ENCODE data around the gene SLC25A23.
A peak's percentile ranks its signal among the peaks of the same experiment; 100 is the strongest.

SLC25A23 gene

DNA sequence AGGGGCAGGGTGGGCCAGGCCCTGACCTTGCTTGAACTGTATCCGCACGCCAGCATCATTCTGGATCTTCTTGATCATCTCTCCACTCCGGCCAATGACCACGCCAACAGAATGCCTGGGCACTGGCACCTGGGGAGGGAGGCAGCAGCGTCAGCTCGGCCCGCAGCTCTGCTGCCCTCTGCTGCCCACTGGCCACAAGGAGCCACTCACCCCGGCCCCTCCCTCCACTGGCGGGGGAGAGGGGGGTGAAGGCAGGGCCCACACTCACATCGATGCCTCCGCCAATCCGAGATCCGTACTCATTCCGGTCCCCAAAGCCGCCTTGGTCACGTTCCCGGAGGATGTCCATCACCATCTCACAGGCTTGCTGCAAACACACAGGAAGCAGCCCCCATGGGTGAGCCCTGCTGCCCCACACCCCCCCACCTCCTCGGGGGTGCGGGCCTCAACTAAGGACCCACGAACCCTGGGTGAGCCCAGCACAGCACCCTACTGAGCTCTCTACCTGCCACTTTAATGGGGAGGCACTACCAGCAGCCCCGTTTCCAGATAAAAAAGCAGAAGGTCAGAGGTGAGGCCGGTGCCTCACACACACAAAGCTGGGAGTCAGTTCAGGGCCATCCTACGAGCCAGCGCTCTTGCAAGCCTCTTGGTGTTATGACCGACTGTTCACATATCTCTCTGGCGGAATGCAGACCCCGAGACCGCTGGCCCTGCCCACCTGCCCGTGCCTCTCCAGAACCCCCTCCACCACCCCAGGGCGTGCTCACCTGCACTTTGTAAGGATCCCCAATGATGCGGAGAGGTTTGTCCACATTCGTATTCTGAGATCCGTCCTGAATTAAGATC, 41.7 kb downstream of the SLC25A23 start:
- peaks cover 45% of the 10 kb centered on the region for H3K4me1 Mint-ChIP-seq

DNA sequence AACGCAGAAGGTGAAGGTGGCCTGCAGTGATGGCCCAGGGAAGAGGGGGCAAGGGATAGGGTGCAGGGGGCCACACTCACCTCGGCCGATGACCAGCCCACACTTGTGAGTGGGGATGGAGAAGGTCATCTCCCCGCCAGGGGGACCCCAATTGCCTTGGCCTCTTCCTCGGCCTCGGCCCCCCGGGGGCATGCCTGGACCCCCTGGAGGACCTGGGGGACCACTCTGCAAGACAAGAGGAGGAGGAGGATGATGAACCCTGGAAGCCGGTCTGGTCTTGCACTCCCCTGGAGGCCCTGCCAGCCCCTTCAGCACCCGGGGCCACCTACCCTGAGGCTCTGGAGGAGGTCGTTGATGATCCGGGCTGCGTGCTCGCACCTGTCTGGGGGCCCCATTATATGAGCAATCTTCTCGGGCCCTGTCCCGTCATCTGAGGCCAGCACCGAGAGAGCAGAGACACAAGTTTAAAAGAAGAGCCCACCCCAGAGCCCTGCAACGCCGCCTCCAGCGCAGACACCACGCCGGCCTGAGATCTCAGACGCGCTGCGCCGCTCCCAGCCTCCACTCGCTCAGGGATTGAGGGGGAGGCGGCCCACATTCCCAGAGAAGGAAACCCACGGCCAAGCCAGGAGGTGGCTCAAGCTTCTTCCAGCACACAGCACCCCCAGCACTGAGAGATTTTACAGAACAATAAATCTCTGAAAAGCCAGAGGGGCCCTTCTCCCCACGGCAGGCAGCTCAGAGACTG, 42.8 kb downstream of the SLC25A23 start:
- peaks cover 34% of the 10 kb centered on the region for H3K4me1 Mint-ChIP-seq
- H3K4me3 Mint-ChIP-seq = no peak overlapping the region
- peaks cover 57% of the 10 kb centered on the region for H3K36me3 Mint-ChIP-seq (ENCODE audit: low read depth)
- H3K9me3 Mint-ChIP-seq = no peaks in the 10 kb centered on the region
- H3K27me3 Mint-ChIP-seq (ENCODE audit: low read depth) = no peaks in the 10 kb centered on the region
- TF ChIP-seq, protein P1, sequence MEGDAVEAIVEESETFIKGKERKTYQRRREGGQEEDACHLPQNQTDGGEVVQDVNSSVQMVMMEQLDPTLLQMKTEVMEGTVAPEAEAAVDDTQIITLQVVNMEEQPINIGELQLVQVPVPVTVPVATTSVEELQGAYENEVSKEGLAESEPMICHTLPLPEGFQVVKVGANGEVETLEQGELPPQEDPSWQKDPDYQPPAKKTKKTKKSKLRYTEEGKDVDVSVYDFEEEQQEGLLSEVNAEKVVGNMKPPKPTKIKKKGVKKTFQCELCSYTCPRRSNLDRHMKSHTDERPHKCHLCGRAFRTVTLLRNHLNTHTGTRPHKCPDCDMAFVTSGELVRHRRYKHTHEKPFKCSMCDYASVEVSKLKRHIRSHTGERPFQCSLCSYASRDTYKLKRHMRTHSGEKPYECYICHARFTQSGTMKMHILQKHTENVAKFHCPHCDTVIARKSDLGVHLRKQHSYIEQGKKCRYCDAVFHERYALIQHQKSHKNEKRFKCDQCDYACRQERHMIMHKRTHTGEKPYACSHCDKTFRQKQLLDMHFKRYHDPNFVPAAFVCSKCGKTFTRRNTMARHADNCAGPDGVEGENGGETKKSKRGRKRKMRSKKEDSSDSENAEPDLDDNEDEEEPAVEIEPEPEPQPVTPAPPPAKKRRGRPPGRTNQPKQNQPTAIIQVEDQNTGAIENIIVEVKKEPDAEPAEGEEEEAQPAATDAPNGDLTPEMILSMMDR (IDR thresholded peaks at IDR 0.05; ENCODE audit: unreplicated experiment in 3 of 3) = no peak
- no peak overlapping the region for H3K27ac Mint-ChIP-seq

More for the DNA sequence above, 41.7 kb downstream of the SLC25A23 start:
- Mint-ChIP-seq H3K27me3 (ENCODE audit: low read depth) (no peaks in the 10 kb centered on the region), H3K9me3 (no peaks in the 10 kb centered on the region), H3K27ac (no peak overlapping the region), H3K36me3 (ENCODE audit: low read depth) (peaks cover 66% of the 10 kb centered on the region), H3K4me3 (no peak overlapping the region)
- TF ChIP-seq, protein P1 (IDR thresholded peaks at IDR 0.05; ENCODE audit: unreplicated experiment in 3 of 3) = peak; percentile 22 to 42 (median 27)

DNA sequence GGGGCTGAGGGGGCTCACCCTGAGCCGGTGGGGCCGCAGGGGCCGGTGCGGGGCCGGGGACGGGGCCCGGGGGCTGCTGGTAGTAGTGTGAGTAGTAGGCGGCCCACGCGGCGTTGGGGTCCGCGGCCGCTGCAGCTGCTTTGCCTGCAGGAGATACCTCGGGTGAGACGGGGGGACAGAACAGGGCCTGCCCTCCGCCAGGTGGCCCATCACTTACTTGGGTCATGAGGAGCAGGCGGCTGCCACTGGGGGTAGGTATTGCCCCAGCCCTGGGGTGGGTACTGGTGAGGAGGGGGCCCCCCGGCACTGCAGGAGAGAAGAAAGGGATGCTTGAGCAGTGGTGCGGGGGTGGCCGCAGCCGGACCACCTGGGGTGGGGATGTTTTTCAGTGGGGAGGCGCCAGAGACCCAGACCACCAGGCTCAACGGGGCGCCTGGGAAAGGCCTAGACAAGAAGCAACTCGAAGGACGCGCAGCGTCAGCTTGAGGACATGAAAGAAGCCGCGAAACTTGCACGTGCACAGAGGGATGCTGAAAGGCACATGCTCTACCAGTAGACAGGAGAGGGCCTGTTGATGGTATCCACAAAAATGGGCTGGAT, 43.9 kb downstream of the SLC25A23 start:
- peaks cover 47% of the 10 kb centered on the region for H3K36me3 Mint-ChIP-seq (ENCODE audit: low read depth)
- H3K27ac Mint-ChIP-seq = no peak overlapping the region
- H3K4me1 Mint-ChIP-seq = peaks cover 27% of the 10 kb centered on the region
- H3K4me3 Mint-ChIP-seq = no peak overlapping the region
- TF ChIP-seq, protein P1 (IDR thresholded peaks at IDR 0.05; ENCODE audit: unreplicated experiment in 3 of 3) = no peak
- no peaks in the 10 kb centered on the region for H3K27me3 Mint-ChIP-seq (ENCODE audit: low read depth)
- H3K9me3 Mint-ChIP-seq = no peaks in the 10 kb centered on the region

DNA sequence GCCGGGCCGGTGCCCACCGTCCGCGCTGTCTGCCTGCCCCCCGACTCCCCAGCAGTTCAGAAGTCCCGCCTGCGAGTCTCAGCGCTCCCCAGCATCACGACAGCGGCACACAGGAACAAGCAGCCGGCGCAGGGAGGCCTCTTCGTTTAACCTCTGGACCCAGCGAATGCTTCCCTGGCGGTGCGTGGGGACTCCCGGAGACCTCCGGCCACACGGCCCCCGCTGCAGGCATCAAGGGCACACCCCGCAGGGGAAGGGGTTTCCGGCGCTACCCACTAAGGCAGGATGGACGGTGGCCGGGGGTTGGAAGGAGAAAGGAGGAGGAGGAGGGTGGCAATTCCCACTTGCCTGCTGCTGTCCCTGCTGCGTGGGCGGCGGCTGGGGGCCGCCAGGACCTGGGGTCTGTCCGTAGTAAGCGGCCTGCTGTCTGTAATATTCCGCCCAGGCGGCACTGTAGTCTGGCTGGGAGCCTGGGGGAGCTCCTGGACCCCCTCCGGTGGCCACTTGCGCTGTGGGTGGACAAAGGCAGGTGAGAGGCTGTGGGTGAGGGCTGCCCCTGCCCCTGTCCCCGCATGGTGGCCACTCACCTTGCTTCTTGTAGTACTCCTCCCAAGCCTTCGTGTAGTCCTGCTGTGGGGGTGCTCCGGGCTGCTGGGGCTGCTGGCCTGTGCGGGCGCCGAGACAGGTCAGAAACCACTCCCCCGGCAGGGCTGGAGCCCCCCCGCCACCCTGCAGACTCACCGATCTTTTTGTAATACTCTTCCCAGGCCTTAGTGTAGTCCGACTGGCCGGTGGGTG, 44.6 kb downstream of the SLC25A23 start:
- H3K4me1 Mint-ChIP-seq = peaks cover 23% of the 10 kb centered on the region
- peaks cover 40% of the 10 kb centered on the region for H3K36me3 Mint-ChIP-seq (ENCODE audit: low read depth)
- H3K4me3 Mint-ChIP-seq = no peak overlapping the region
- peak overlapping the region in 2 of 3 experiments; percentile 89 to 94 for H3K27ac Mint-ChIP-seq
- TF ChIP-seq, protein P1 (IDR thresholded peaks at IDR 0.05; ENCODE audit: unreplicated experiment in 3 of 3) = no peak
- H3K9me3 Mint-ChIP-seq = no peaks in the 10 kb centered on the region
- no peaks in the 10 kb centered on the region for H3K27me3 Mint-ChIP-seq (ENCODE audit: low read depth)

DNA sequence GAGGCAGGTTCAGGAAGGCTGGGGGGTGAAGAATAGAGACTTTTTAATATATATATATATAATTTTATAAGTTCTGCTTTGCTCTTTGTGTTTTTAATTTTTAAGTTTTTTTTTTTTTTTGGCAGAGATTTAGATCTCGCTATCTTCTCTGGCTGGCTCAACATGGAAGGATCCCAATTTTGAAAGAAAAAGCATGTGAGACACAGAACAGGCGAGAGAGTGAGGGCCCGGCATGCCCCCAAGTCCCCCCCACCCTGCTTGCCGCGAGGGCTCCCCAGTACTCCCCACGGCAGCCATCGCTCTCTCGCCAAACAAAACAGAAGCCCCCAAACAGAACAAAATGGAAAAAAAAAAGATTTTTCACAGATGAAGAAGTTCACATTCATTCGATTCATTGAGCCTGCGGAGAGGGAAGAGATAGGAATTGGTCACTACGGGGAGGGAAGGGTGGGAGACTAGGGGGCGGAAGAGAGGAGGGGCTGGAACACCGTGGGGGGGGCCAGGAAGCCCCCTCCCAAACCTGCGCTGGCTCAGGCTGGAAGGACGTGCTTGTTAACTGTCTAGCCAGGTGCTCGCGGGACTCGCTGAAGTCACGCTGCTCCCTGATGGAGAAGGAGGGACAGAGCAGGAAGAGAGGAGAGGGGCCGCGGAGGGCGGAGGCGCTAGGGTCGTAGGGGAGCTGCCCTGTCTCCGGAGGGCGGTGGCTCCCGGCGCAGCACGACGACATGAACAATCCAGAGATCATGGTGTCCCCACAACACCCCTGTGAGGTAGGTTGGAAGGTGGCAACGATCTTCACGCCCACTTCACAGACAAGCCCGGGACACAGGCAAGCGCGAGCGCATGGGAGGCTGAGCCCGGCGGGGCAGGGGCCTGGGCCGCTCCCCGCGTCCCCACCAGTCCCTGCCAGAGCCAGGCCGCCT, 45.6 kb downstream of the SLC25A23 start:
- TF ChIP-seq, protein P1 (IDR thresholded peaks at IDR 0.05; ENCODE audit: unreplicated experiment in 3 of 3) = no peak
- Mint-ChIP-seq H3K4me3 (no peak overlapping the region), H3K9me3 (no peaks in the 10 kb centered on the region), H3K27ac (peak overlapping the region; percentile 66 to 94 (median 89)), H3K27me3 (ENCODE audit: low read depth) (no peaks in the 10 kb centered on the region), H3K4me1 (peaks cover 13% of the 10 kb centered on the region), H3K36me3 (ENCODE audit: low read depth) (peaks cover 30% of the 10 kb centered on the region)
